Muscle layer of colon (tissue), 2 donors: ENCODE results near the gene LRRC4B.
"Not testable (repeated sequence)": the region's sequence is repeated elsewhere in the genome, so short reads cannot be mapped to it uniquely, and the experiment has no call there.

Experiments
- H3K27ac ChIP-seq: one replicate; pipeline ENCODE4 v1.7.0; 2013; ENCODE audit warnings: low read depth, mild to moderate bottlenecking, low read length, moderate library complexity
- H3K27me3 ChIP-seq, 2 donors: one replicate each; pipeline ENCODE4 v1.7.0; 2013; ENCODE audit warnings: low read length in 2 of 2, mild to moderate bottlenecking in 2 of 2; ENCODE audit not compliant: insufficient read depth in 2 of 2, control insufficient read depth in 1 of 2
- H3K36me3 ChIP-seq: one replicate; pipeline ENCODE4 v1.7.0; 2013; ENCODE audit warnings: mild to moderate bottlenecking, low read length; ENCODE audit not compliant: insufficient read depth
- H3K4me1 ChIP-seq: one replicate; pipeline ENCODE4 v1.7.0; 2013; ENCODE audit warnings: mild to moderate bottlenecking, low read length; ENCODE audit not compliant: insufficient read depth
- H3K4me3 ChIP-seq, 2 donors: one replicate each; pipeline ENCODE4 v1.7.0; 2013; ENCODE audit warnings: low read length in 2 of 2, low read depth in 1 of 2, mild to moderate bottlenecking in 1 of 2, moderate library complexity in 1 of 2
- H3K9ac ChIP-seq: one replicate; pipeline ENCODE4 v1.7.0; 2013; ENCODE audit warnings: low read length
- H3K9me3 ChIP-seq: one replicate; pipeline ENCODE4 v1.7.0; 2013; ENCODE audit warnings: mild to moderate bottlenecking, low read length
- donor health status: abdominal sarcoma.
- donor health status: Adenocarcinoma of cecum.

The LRRC4B gene

GRCh38 chr19:50601407-50602088 is 33.3 kb upstream of the LRRC4B start:
- H3K9ac ChIP-seq: no peak overlapping the region
- H3K4me1 ChIP-seq: no peaks in the 10 kb centered on the region
- no peak overlapping the region for H3K27ac ChIP-seq
- no peaks in the 10 kb centered on the region for H3K36me3 ChIP-seq
- peaks cover 0 to 20% of the 10 kb centered on the region in 2 donors for H3K27me3 ChIP-seq
- no peaks in the 10 kb centered on the region for H3K9me3 ChIP-seq
- H3K4me3 ChIP-seq: no peak overlapping the region

- no peaks in the 10 kb centered on the region for H3K4me1 ChIP-seq
- no peaks in the 10 kb centered on the region for H3K36me3 ChIP-seq
- H3K9me3 ChIP-seq: no peaks in the 10 kb centered on the region
- H3K9ac ChIP-seq: no peak overlapping the region
- peaks cover 0 to 13% of the 10 kb centered on the region in 2 donors for H3K27me3 ChIP-seq
- no peak overlapping the region for H3K4me3 ChIP-seq
- no peak overlapping the region for H3K27ac ChIP-seq
These were observed 31.2 kb upstream of the LRRC4B start for GRCh38 chr19:50599427-50599826.

GRCh38 chr19:50590191-50590590 is 22.0 kb upstream of the LRRC4B start:
- Histone ChIP-seq H3K9ac (no peak overlapping the region), H3K27me3 (no peaks in the 10 kb centered on the region), H3K4me3 (no peak overlapping the region), H3K9me3 (no peaks in the 10 kb centered on the region), H3K4me1 (no peaks in the 10 kb centered on the region), H3K36me3 (no peaks in the 10 kb centered on the region), H3K27ac (no peak overlapping the region)

GRCh38 chr19:50581795-50582660 is 13.8 kb upstream of the LRRC4B start:
- not testable (repeated sequence) for H3K36me3 ChIP-seq, H3K9ac ChIP-seq, H3K4me3 ChIP-seq, H3K9me3 ChIP-seq, H3K27me3 ChIP-seq, H3K4me1 ChIP-seq, H3K27ac ChIP-seq

GRCh38 chr19:50580970-50581634 is 12.9 kb upstream of the LRRC4B start:
- H3K36me3 ChIP-seq: no peaks in the 10 kb centered on the region
- no peak overlapping the region for H3K4me3 ChIP-seq
- no peak overlapping the region for H3K27ac ChIP-seq
- H3K27me3 ChIP-seq: no peaks in the 10 kb centered on the region
- no peaks in the 10 kb centered on the region for H3K4me1 ChIP-seq
- no peaks in the 10 kb centered on the region for H3K9me3 ChIP-seq
- H3K9ac ChIP-seq: no peak overlapping the region

- Histone ChIP-seq H3K4me1 (no peaks in the 10 kb centered on the region), H3K27me3 (no peaks in the 10 kb centered on the region), H3K27ac (no peak overlapping the region), H3K4me3 (no peak overlapping the region), H3K36me3 (no peaks in the 10 kb centered on the region), H3K9me3 (no peaks in the 10 kb centered on the region), H3K9ac (no peak overlapping the region)
These were observed 12.0 kb upstream of the LRRC4B start for GRCh38 chr19:50580240-50580639.

- not testable (repeated sequence) for H3K27me3 ChIP-seq, H3K4me3 ChIP-seq, H3K27ac ChIP-seq, H3K4me1 ChIP-seq, H3K9me3 ChIP-seq, H3K36me3 ChIP-seq, H3K9ac ChIP-seq
These were observed 8.5 kb upstream of the LRRC4B start for GRCh38 chr19:50576769-50577168.

- Histone ChIP-seq H3K9ac (no peak overlapping the region), H3K27me3 (peaks cover 4 to 7% of the 10 kb centered on the region in 2 donors), H3K27ac (no peak overlapping the region), H3K4me3 (no peak overlapping the region), H3K4me1 (no peaks in the 10 kb centered on the region), H3K9me3 (no peaks in the 10 kb centered on the region), H3K36me3 (no peaks in the 10 kb centered on the region)
These were observed 5.7 kb upstream of the LRRC4B start for GRCh38 chr19:50573741-50574461.

- Histone ChIP-seq H3K4me1 (no peaks in the 10 kb centered on the region), H3K27me3 (peaks cover 4 to 23% of the 10 kb centered on the region in 2 donors), H3K9ac (no peak overlapping the region), H3K36me3 (no peaks in the 10 kb centered on the region), H3K9me3 (no peaks in the 10 kb centered on the region), H3K4me3 (no peak overlapping the region), H3K27ac (no peak overlapping the region)
These were observed 2.8 kb upstream of the LRRC4B start for GRCh38 chr19:50570997-50571396.

- Histone ChIP-seq H3K9ac (no peak overlapping the region), H3K27me3 (peaks cover 13 to 32% of the 10 kb centered on the region in 2 donors), H3K36me3 (no peaks in the 10 kb centered on the region), H3K9me3 (no peaks in the 10 kb centered on the region), H3K4me3 (no peak overlapping the region), H3K4me1 (no peaks in the 10 kb centered on the region), H3K27ac (no peak overlapping the region)
These were observed 1.8 kb upstream of the LRRC4B start for GRCh38 chr19:50569938-50570540.
